ENCODE results near the gene TUBB4B.

GRCh38 chr9:137271696-137272076 is 30.6 kb downstream of the TUBB4B start:
- TF ChIP-seq CTCF (conservative IDR thresholded peaks at IDR 0.05; ENCODE audit: low read length) (no peak), EZH2phosphoT487 (IDR thresholded peaks at IDR 0.05; ENCODE audit: borderline replicate concordance, low read depth, low read length) (no peak)

Data from OCI-LY7 (cell line).